Measurements from ENCODE around the gene THBS1. TPM values are rescaled to one million over a fixed set of nuclear protein-coding genes. Genes with fewer than 3 reads are reported as not detected.

The THBS1 gene
- total RNA-seq, 1 experiment from 2014 or later = 342 TPM

DNA sequence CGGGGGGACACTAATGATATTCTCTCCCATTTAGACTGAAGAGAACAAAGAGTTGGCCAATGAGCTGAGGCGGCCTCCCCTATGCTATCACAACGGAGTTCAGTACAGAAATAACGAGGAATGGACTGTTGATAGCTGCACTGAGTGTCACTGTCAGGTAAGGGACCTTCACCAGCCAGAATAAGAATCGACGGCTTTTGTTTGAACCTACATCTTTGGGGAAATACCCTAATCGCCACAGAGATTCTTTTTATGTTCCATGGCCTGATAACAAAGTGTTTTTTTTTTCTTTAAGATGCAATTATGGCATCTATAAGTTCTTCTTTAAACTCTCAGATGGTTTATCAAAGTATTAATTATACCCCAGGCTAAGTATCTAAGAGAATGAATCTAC lies 3.4 kb downstream of the THBS1 start:
- peaks cover 96% of the 10 kb centered on the region for H3K36me3 Mint-ChIP-seq (ENCODE audit: insufficient read depth, unreplicated experiment)
- no peak for DNase-seq
- intact Hi-C loops (cut with micrococcal nuclease; ENCODE audit: unreplicated experiment) = loop anchor here (5.0 to 10.0 kb wide), 4 partner anchors 147 to 877 kb away; no protein-coding TSS in a partner anchor
- Histone ChIP-seq H3K9me3 (0 out of 2 replicates have a peak, but pooled peaks cover 3% of the 10 kb centered on the region), H3K27me3 (replicated peaks; ENCODE audit: control insufficient read depth, insufficient read depth, low read length) (no peaks in the 10 kb centered on the region), H3K36me3 (ENCODE audit: control insufficient read depth, insufficient read depth, low read length) (peaks cover 11% of the 10 kb centered on the region), H3K4me3 (ENCODE audit: low read depth, low read length) (no peak overlapping the region), H3K4me1 (peaks cover 23% of the 10 kb centered on the region; the same call in 1 of the 2 replicates)
- H3K27me3 Mint-ChIP-seq (ENCODE audit: insufficient read depth, unreplicated experiment) = no peaks in the 10 kb centered on the region
- BruUV-seq (replicated peaks) = no TSS peak
- peaks cover 8% of the 10 kb centered on the region for H3K4me1 Mint-ChIP-seq (ENCODE audit: low read depth, unreplicated experiment)
- POLR2A ChIA-PET = no interaction called here
- TF ChIP-seq, protein P1, sequence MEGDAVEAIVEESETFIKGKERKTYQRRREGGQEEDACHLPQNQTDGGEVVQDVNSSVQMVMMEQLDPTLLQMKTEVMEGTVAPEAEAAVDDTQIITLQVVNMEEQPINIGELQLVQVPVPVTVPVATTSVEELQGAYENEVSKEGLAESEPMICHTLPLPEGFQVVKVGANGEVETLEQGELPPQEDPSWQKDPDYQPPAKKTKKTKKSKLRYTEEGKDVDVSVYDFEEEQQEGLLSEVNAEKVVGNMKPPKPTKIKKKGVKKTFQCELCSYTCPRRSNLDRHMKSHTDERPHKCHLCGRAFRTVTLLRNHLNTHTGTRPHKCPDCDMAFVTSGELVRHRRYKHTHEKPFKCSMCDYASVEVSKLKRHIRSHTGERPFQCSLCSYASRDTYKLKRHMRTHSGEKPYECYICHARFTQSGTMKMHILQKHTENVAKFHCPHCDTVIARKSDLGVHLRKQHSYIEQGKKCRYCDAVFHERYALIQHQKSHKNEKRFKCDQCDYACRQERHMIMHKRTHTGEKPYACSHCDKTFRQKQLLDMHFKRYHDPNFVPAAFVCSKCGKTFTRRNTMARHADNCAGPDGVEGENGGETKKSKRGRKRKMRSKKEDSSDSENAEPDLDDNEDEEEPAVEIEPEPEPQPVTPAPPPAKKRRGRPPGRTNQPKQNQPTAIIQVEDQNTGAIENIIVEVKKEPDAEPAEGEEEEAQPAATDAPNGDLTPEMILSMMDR (IDR thresholded peaks at IDR 0.05; ENCODE audit: insufficient read depth in 1 of 2, low read depth in 1 of 2, low read length in 1 of 2, severe bottlenecking in 1 of 2, unreplicated experiment in 1 of 2) = no peak
- CTCF ChIA-PET = interaction anchor here (0.6 kb wide), 1 partner anchor 133 kb away, joined by 3 read pairs; no protein-coding TSS in a partner anchor
- no peaks in the 10 kb centered on the region for H3K9me3 Mint-ChIP-seq (ENCODE audit: unreplicated experiment)
- peak overlapping the region; percentile 18 for H3K27ac Mint-ChIP-seq (ENCODE audit: unreplicated experiment)
- peak overlapping the region; percentile 78 for H3K4me3 Mint-ChIP-seq (ENCODE audit: unreplicated experiment)

DNA sequence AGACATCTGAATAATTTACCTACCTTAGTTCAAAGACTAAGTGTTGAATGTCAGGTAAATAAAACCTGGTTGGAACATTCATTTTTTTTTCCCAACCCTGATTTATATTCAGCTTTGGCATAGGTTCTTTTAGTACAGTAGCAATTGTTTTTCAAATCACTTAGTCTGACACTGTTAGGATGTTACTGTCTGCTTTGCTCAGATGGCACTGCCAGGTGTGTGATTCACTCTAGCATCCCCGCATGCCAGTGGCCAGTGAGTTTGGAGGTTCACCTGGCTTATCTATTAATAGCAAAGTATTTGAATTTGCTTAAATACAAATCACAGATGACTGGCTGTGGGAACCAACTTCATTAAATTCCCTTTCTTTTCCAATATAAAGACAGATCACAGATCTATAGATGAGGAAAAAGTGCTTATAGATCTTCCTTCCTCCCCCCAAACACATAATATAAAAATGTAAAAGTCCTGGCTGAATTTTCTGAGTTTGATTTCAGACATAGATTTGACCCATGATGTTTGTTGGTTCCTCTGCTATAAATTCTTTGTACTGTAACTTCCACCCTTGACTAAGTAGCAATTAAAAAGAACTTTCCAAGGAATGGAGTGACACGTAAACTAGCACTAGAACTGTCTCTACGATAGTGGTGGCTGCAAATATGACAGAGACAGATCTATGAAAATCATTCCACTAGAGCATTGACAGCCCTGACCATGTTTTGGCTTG lies 3.9 kb downstream of the THBS1 start:
- H3K4me1 Mint-ChIP-seq (ENCODE audit: low read depth, unreplicated experiment) = peaks cover 8% of the 10 kb centered on the region

DNA sequence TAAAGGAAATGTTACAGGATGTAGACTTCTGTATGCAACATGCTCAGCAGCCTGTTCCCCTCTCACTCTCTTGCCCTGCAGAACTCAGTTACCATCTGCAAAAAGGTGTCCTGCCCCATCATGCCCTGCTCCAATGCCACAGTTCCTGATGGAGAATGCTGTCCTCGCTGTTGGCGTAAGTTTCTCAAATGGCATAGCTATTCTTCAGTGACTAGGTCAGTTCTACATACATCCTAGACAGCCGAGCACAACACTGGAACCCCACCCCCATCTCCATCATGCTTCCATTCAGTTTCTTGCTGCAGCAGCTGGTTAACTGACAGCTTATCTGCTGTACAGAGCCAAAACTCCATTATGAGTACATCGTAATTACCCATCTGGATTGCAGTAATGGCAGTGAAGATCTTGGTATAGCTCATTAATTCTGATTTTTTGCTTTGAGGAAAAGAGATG lies 4.5 kb downstream of the THBS1 start:
- intact Hi-C loops (cut with micrococcal nuclease; ENCODE audit: unreplicated experiment) = loop anchor here (10.0 kb wide), 1 partner anchor 289 kb away; no protein-coding TSS in a partner anchor
- Mint-ChIP-seq H3K27me3 (ENCODE audit: insufficient read depth, unreplicated experiment) (no peaks in the 10 kb centered on the region), H3K27ac (ENCODE audit: unreplicated experiment) (no peak overlapping the region), H3K9me3 (ENCODE audit: unreplicated experiment) (no peaks in the 10 kb centered on the region), H3K4me1 (ENCODE audit: low read depth, unreplicated experiment) (peaks cover 8% of the 10 kb centered on the region), H3K36me3 (ENCODE audit: insufficient read depth, unreplicated experiment) (peaks cover 99% of the 10 kb centered on the region), H3K4me3 (ENCODE audit: unreplicated experiment) (peak overlapping the region; percentile 78)
- H3K9me3 ChIP-seq = no peaks in the 10 kb centered on the region
- BruUV-seq (replicated peaks) = no TSS peak
- no peak overlapping the region for H3K4me3 ChIP-seq (ENCODE audit: low read depth, low read length)
- ChIA-PET CTCF (no interaction called here), POLR2A (no interaction called here)
- no peak for DNase-seq
- TF ChIP-seq, protein P1 (IDR thresholded peaks at IDR 0.05; ENCODE audit: insufficient read depth in 1 of 2, low read depth in 1 of 2, low read length in 1 of 2, severe bottlenecking in 1 of 2, unreplicated experiment in 1 of 2) = no peak
- no peaks in the 10 kb centered on the region for H3K27me3 ChIP-seq (replicated peaks; ENCODE audit: control insufficient read depth, insufficient read depth, low read length)
- H3K36me3 ChIP-seq (ENCODE audit: control insufficient read depth, insufficient read depth, low read length) = peaks cover 11% of the 10 kb centered on the region
- peaks cover 15% of the 10 kb centered on the region; the same call in 1 of the 2 replicates for H3K4me1 ChIP-seq

More for the DNA sequence above, 3.9 kb downstream of the THBS1 start:
- TF ChIP-seq, protein P1 (IDR thresholded peaks at IDR 0.05; ENCODE audit: insufficient read depth in 1 of 2, low read depth in 1 of 2, low read length in 1 of 2, severe bottlenecking in 1 of 2, unreplicated experiment in 1 of 2) = no peak
- H3K9me3 ChIP-seq = no peaks in the 10 kb centered on the region
- H3K4me1 ChIP-seq = peaks cover 17% of the 10 kb centered on the region; the same call in 1 of the 2 replicates
- ChIA-PET CTCF (interaction anchor here (0.6 kb wide), 1 partner anchor 132 kb away, joined by 3 read pairs; no protein-coding TSS in a partner anchor), POLR2A (no interaction called here)
- DNase-seq = no peak
- H3K9me3 Mint-ChIP-seq (ENCODE audit: unreplicated experiment) = no peaks in the 10 kb centered on the region
- peaks cover 11% of the 10 kb centered on the region for H3K36me3 ChIP-seq (ENCODE audit: control insufficient read depth, insufficient read depth, low read length)
- H3K4me3 Mint-ChIP-seq (ENCODE audit: unreplicated experiment) = peak overlapping the region; percentile 78
- H3K27me3 Mint-ChIP-seq (ENCODE audit: insufficient read depth, unreplicated experiment) = no peaks in the 10 kb centered on the region
- BruUV-seq (replicated peaks) = no TSS peak
- H3K36me3 Mint-ChIP-seq (ENCODE audit: insufficient read depth, unreplicated experiment) = peaks cover 96% of the 10 kb centered on the region
- intact Hi-C loops (cut with micrococcal nuclease; ENCODE audit: unreplicated experiment) = loop anchor here (5.0 to 10.0 kb wide), 4 partner anchors 148 to 878 kb away; no protein-coding TSS in a partner anchor
- no peak overlapping the region for H3K4me3 ChIP-seq (ENCODE audit: low read depth, low read length)
- H3K27ac Mint-ChIP-seq (ENCODE audit: unreplicated experiment) = no peak overlapping the region
- H3K27me3 ChIP-seq (replicated peaks; ENCODE audit: control insufficient read depth, insufficient read depth, low read length) = no peaks in the 10 kb centered on the region

All from Caco-2 (cell line).